Measurements from ENCODE around the gene PSKH1.

GRCh38 chr16:67848118-67848517, 44.9 kb upstream of the PSKH1 start:
- no peak for TF ChIP-seq POLR2A (IDR thresholded peaks at IDR 0.05)
- TF ChIP-seq CTCF (IDR thresholded peaks at IDR 0.05 in 8 of 11, conservative IDR thresholded peaks at IDR 0.05 in 3 of 11): no peak
